ENCODE data around the gene ALKBH6.

DNA sequence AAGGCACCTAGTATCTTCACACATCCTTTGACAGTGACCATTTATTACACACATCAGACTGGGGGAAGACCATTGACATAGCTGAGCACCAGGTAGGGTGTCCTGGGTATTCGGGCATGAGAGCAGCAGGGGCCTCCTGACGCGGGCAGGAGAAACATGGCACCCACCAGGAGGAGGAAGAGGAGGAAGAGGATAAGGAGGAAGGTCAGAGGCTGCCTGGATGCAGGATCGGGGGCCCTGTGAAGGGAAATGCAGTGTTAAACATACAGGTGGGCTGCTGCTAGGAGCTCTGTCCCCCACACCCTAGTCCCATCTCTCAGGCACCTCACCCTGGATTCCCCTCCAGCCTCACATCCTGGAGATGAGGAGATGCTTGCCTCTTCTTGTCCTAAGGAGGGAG is 10.7 kb downstream of the ALKBH6 start:
- no peak for TF ChIP-seq GATA2 (IDR thresholded peaks at IDR 0.05; ENCODE audit: low read depth, low read length)
- TF ChIP-seq GATA3 (IDR thresholded peaks at IDR 0.05; ENCODE audit: low read depth, low read length) = no peak

Data from SH-SY5Y (cell line).